Heart left ventricle (tissue), 16 donors: ENCODE data around the gene CHD2. TPM values are rescaled to one million over a fixed set of nuclear protein-coding genes. Genes with fewer than 3 reads are reported as not detected.
A peak's percentile ranks its signal among the peaks of the same experiment; 100 is the strongest.

Experiments
- ATAC-seq, 4 donors: fragments of 200-7000 bp; cut with Tn5 transposase; one replicate each; pipeline ENCODE4 v1.9.1; 2020 to 2022; ENCODE audit warnings: moderate library complexity in 4 of 4, mild to moderate bottlenecking in 3 of 4, moderate number of reproducible peaks in 1 of 4
- DNase-seq, 5 donors: peaks; one replicate each; pipeline ENCODE4 v3.0.0-alpha.2; 2020
- H3K27ac ChIP-seq, 12 donors: fragments of 200-600 bp; sonication (generic) in 4 of 12; one replicate each; pipeline versions ENCODE4 v1.5.0 to v1.8.0; 2016 to 2022; ENCODE audit warnings: mild to moderate bottlenecking in 2 of 12
- H3K27me3 ChIP-seq, 9 donors: fragments of 200-600 bp; sonication (generic) in 2 of 9; one replicate each; pipeline versions ENCODE4 v1.5.1 to v1.8.0; 2016 to 2022; ENCODE audit warnings: mild to moderate bottlenecking in 3 of 9
- H3K36me3 ChIP-seq, 9 donors: fragments of 200-600 bp; sonication (generic) in 2 of 9; one replicate each; pipeline versions ENCODE4 v1.5.0 to v1.8.0; 2018 to 2022; ENCODE audit warnings: mild to moderate bottlenecking in 2 of 9
- H3K4me1 ChIP-seq, 12 donors: fragments of 200-600 bp; sonication (generic) in 4 of 12; one replicate each; pipeline versions ENCODE4 v1.5.0 to v1.8.0; 2016 to 2022; ENCODE audit warnings: mild to moderate bottlenecking in 3 of 12
- H3K4me3 ChIP-seq, 12 donors: fragments of 200-600 bp; sonication (generic) in 4 of 12; one replicate each; pipeline versions ENCODE4 v1.5.0 to v1.8.0; 2017 to 2022; ENCODE audit warnings: mild to moderate bottlenecking in 9 of 12, moderate library complexity in 4 of 12
- H3K9me3 ChIP-seq, 12 donors: fragments of 200-600 bp; sonication (generic) in 4 of 12; one replicate each; pipeline versions ENCODE4 v1.5.0 to v1.8.0; 2016 to 2022; ENCODE audit warnings: mild to moderate bottlenecking in 1 of 12
- CTCF ChIP-seq, 12 donors: fragments of 200-600 bp; sonication (generic) in 4 of 12; IDR thresholded peaks; one replicate each; pipeline versions ENCODE4 v1.5.0 to v1.8.0; 2018 to 2022; ENCODE audit warnings: antibody characterized with exemption in 12 of 12, mild to moderate bottlenecking in 5 of 12
- POLR2A ChIP-seq, 2 donors: fragments of 450-650 bp; IDR thresholded peaks; one replicate each; pipeline ENCODE4 v1.6.1; 2017; ENCODE audit warnings: antibody characterized with exemption in 2 of 2, mild to moderate bottlenecking in 2 of 2, moderate library complexity in 2 of 2
- WGBS, 4 donors: extraction: QIAGEN DNeasy Blood & Tissue Kit in 2 of 4; methylation state at CpG; one replicate each; pipeline versions ENCODE4 v1.1.5 to v1.1.7; 2013 to 2018; 5-methylcytosine and 5-hydroxymethylcytosine counted together
- intact Hi-C, 10 donors: fragments of 100-400 bp; cut with DNase I; formaldehyde crosslinking; loops; one replicate each; pipeline versions ENCODE4 v1.11.1 to v1.14.2; 2022
- polyA plus RNA-seq, 2 donors: library from polyadenylated mRNA; stranded (reverse); fragments of 200-250 nt; gene quantifications; one replicate each; pipeline ENCODE4 v1.2.3, GENCODE V29; 2013
- total RNA-seq, 9 donors: library from RNA; depleted of rRNA in 2 of 9; stranded (reverse); fragments of >200 nt in 2 of 9; fragmentation: NEBNext Ultra II Directional in 3 of 9; extraction: Animal tissue kit (Norgen Biotek cat#: 25700) in 3 of 9; gene quantifications; one replicate each; pipeline versions ENCODE4 v1.1.0 to v1.2.4, GENCODE V29; 2016 to 2023
- donor health status: ischemic (EF 13 %, LVEDD 7.1; RV severe dilation, severe dysfunction).
- donor health status: healthy with polysubstance abuse.
- donor health status: DM: no; HTN: yes; CAD: no.
- donor health status: DM: no; HTN: no; CAD: no.
- donor health status: ischemic (EF 25% LVEDD 6.9; RV normal size, moderate dysfunction).
- donor health status: ischemic (EF 25% LVEDD 5.7; RV mildly dilated, moderate dysfunction).
- donor health status: healthy.
- donor health status: DM: yes; HTN: yes; CAD: no.
- donor health status: ischemic (EF 35%, LVEDD 5.7; RV mildly dilated, moderate dysfunction).
- donor health status: nonischemic (EF 11% LVEDD 7.7; RV severe dilation, severe dysfunction).
- donor health status: DM: yes; HTN: yes; CAD: no.
- donor health status: PGD.
- donor health status: ischemic (EF 29% LVEDD 5.4; RV normal size, mild dysfunction).
- donor health status: nonischemic (EF 23%, LVEDD 6.1; RV moderate dilation, normal function).

CHD2 gene
- total and polyA plus RNA-seq, 11 donors: 23.1 to 76.8 (median 41.6) TPM

- no peak overlapping the region for H3K27ac ChIP-seq
- no peaks in the 10 kb centered on the region for H3K9me3 ChIP-seq
- ATAC-seq (no peak), DNase-seq (no peak)
- H3K4me3 ChIP-seq: no peak overlapping the region
- 82 to 92% (median 87%) methylated on average over 2 of the region's 2 CpGs for WGBS, 4 donors
- intact Hi-C loops: loop anchor here in 4 of 10 donors (5.0 to 10.0 kb wide), 2 partner anchors 44 to 56 kb away; no protein-coding TSS in a partner anchor
- H3K4me1 ChIP-seq: peaks cover 0 to 33% (median 2%) of the 10 kb centered on the region in 12 donors
- H3K36me3 ChIP-seq: peaks cover 3 to 99% (median 96%) of the 10 kb centered on the region in 9 donors
- TF ChIP-seq CTCF (IDR thresholded peaks at IDR 0.05) (peak in 4 of 12 donors; percentile 13 to 26 (median 16)), POLR2A (IDR thresholded peaks at IDR 0.05) (no peak)
- no peaks in the 10 kb centered on the region for H3K27me3 ChIP-seq
Measured at GRCh38 chr15:92938387-92938786, 38.3 kb downstream of the CHD2 start.

- Histone ChIP-seq H3K4me3 (no peak overlapping the region), H3K9me3 (no peaks in the 10 kb centered on the region), H3K36me3 (peaks cover 10 to 99% (median 98%) of the 10 kb centered on the region in 9 donors), H3K4me1 (peaks cover 0 to 11% (median under 1%) of the 10 kb centered on the region in 12 donors), H3K27ac (no peak overlapping the region), H3K27me3 (no peaks in the 10 kb centered on the region)
- intact Hi-C loops: loop anchor here in 1 of 10 donors (5.0 kb wide), 1 partner anchor 61 kb away; no protein-coding TSS in a partner anchor
- TF ChIP-seq POLR2A (IDR thresholded peaks at IDR 0.05): no peak
- no peak for TF ChIP-seq CTCF (IDR thresholded peaks at IDR 0.05)
- ATAC-seq (no peak), DNase-seq (no peak)
- 95 to 98% (median 96%) methylated on average over 1 of the region's 1 CpG for WGBS, 4 donors
Measured at GRCh38 chr15:92941668-92942067, 41.5 kb downstream of the CHD2 start.

GRCh38 chr15:92942706-92943105 lies 42.6 kb downstream of the CHD2 start:
- DNase-seq (no peak), ATAC-seq (no peak)
- WGBS, 4 donors: 91 to 95% (median 92%) methylated on average over 3 of the region's 3 CpGs
- Histone ChIP-seq H3K36me3 (peaks cover 13 to 99% (median 98%) of the 10 kb centered on the region in 9 donors), H3K9me3 (peaks cover 0 to 5% (median 0%) of the 10 kb centered on the region in 12 donors), H3K27ac (no peak overlapping the region), H3K4me1 (peaks cover 0 to 6% (median 0%) of the 10 kb centered on the region in 12 donors), H3K27me3 (no peaks in the 10 kb centered on the region), H3K4me3 (no peak overlapping the region)
- intact Hi-C loops: loop anchor here in 1 of 10 donors (5.0 kb wide), 1 partner anchor 60 kb away; no protein-coding TSS in a partner anchor
- peak in 1 of 12 donors; percentile 7 for TF ChIP-seq CTCF (IDR thresholded peaks at IDR 0.05)
- no peak for TF ChIP-seq POLR2A (IDR thresholded peaks at IDR 0.05)

GRCh38 chr15:92943581-92943980 lies 43.5 kb downstream of the CHD2 start:
- Histone ChIP-seq H3K36me3 (peaks cover 19 to 99% (median 98%) of the 10 kb centered on the region in 9 donors), H3K27ac (no peak overlapping the region), H3K4me1 (no peaks in the 10 kb centered on the region), H3K27me3 (no peaks in the 10 kb centered on the region), H3K9me3 (peaks cover 0 to 14% (median 6%) of the 10 kb centered on the region in 12 donors), H3K4me3 (no peak overlapping the region)
- intact Hi-C loops: loop anchor here in 1 of 10 donors (5.0 kb wide), 1 partner anchor 59 kb away; no protein-coding TSS in a partner anchor
- DNase-seq: no peak
- WGBS, 4 donors: 82 to 89% (median 84%) methylated on average over 1 of the region's 1 CpG
- no peak for ATAC-seq
- TF ChIP-seq CTCF (IDR thresholded peaks at IDR 0.05) (no peak), POLR2A (IDR thresholded peaks at IDR 0.05) (no peak)
